HG02798 (cell line): ENCODE data around the gene CENPP.
"Not testable (repeated sequence)": the region's sequence is repeated elsewhere in the genome, so short reads cannot be mapped to it uniquely, and the experiment has no call there.

ENCODE experiments used
- ATAC-seq: cut with Tn5 transposase; IDR thresholded peaks from one replicate; pipeline ENCODE4 v1.9.1; 2021; ENCODE audit warnings: mild to moderate bottlenecking; ENCODE audit not compliant: unreplicated experiment, poor library complexity

The CENPP gene

DNA sequence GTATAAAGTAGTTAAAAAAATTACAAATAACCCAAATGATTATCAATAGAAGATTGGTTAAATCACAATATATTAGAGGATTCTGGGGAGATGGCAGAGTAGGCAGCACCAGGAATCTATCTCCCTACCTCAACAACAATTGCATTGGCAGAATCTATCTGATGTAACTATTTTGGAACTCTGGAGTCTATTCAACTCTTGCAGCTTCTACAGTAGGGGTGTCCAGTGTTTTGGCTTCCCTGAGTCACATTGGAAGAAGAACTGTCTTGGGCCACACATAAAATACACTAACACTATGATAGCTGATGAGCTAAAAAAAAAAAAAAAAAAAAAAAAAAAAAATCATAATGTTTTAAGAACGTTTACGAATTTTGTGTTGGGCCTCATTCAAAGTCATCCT is 239.2 kb downstream of the CENPP start:
- ATAC-seq, result no peak

DNA sequence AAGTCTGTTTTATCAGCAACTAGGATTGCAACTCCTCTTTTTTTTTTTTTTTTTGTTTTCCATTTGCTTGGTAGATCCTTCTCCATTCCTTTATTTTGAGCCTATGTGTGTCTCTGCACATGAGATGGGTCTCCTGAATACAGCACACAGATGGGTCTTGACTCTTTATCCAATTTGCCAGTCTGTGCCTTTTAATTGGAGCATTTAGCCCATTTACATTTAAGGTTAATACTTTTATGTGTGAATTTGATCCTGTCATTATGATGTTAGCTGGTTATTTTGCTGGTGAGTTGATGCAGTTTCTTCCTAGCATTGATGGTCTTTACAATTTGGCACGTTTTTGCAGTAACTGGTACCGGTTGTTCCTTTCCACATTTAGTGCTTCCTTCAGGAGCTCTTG is 246.1 kb downstream of the CENPP start:
- not testable (repeated sequence) for ATAC-seq

DNA sequence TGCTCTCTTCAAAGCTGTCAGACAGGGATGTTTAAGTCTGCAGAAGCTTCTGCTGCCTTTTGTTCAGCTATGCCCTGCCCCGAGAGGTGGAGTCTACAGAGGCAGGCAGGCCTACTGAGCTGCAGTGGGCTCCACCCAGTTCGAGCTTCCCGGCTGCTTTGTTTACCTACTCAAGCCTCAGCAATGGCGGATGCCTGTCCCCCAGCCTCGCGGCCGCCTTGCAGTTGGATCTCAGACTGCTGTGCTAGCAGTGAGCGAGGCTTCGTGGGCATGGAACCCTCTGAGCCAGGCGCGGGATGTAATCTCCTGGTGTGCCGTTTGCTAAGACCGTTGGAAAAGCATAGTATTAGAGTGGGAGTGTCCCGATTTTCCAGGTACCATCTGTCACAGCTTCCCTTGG is 247.9 kb downstream of the CENPP start:
- not testable (repeated sequence) for ATAC-seq

DNA sequence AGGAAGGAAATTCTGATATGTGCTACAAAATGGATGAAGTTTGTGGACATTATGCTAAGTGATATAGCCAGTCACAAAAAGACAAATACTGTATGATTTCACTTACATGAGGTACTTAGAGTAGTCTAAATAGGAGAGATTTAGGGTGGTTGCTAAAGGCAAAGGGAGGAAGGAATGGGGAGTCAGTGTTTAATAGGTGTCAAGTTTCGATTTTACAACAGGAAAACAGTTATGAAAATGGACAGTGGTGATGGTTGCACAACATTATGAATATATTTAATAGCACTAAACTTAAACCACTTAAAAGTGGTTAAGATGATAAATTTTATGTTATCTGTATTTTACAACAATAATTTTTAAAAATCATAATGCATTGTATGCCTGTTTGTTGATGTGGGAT is 250.4 kb downstream of the CENPP start:
- no peak for ATAC-seq

DNA sequence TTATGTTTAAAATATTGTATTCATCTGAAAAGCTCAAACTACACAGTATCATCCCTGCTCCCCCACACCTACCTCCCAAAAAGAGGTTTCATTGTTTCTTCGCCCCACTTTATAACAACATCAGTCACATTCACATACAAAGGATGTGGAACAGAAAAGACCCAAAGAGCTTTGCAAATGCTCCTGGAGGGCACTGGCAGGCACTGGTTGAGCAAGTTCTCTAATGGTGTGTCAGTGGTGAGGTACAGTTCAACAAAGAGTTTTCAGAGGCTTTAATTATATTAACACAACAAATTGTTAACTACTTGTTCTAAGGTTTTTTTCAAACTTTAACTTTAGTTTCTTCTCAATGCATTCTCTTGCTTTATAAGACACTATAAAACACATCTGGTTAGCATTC is 264.2 kb downstream of the CENPP start:
- no peak for ATAC-seq

DNA sequence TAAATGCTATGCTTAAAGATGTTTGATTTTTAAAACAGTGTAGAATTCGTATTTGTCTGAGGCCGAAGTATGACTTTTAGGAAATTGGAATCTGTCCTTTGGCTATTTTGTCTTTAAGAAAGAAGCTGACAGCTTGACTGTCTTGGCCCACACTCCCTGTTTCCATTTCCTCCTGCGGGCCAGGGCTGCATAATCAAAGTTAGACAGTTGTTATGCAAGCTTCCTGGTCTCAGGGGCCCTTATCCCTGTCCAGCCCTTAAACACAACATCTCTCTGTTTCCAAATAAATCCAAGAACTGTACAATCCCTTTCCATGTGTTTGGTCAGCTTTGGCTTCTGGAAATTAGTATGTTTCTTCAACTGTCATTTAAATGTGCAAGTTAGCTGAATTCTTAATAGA is 264.6 kb downstream of the CENPP start:
- no peak for ATAC-seq

DNA sequence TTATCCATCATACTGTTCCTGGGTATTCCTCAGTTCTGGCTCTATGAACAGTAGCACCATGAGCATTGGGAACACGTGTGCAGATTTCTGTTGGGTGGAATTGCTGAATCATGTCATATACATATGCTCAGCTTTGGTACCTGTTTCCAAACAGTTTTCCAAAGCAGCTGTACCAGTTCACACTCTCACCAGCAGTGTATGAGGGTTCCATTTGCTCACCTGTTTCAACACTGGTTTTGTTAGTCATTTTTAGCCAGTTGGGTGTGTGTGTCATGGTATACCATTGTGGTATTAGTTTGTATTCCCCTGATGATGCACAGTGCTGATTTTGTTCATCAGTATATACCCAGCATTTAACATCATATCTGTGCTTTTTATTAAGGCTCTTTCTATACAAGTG is 266.8 kb downstream of the CENPP start:
- ATAC-seq, result no peak

DNA sequence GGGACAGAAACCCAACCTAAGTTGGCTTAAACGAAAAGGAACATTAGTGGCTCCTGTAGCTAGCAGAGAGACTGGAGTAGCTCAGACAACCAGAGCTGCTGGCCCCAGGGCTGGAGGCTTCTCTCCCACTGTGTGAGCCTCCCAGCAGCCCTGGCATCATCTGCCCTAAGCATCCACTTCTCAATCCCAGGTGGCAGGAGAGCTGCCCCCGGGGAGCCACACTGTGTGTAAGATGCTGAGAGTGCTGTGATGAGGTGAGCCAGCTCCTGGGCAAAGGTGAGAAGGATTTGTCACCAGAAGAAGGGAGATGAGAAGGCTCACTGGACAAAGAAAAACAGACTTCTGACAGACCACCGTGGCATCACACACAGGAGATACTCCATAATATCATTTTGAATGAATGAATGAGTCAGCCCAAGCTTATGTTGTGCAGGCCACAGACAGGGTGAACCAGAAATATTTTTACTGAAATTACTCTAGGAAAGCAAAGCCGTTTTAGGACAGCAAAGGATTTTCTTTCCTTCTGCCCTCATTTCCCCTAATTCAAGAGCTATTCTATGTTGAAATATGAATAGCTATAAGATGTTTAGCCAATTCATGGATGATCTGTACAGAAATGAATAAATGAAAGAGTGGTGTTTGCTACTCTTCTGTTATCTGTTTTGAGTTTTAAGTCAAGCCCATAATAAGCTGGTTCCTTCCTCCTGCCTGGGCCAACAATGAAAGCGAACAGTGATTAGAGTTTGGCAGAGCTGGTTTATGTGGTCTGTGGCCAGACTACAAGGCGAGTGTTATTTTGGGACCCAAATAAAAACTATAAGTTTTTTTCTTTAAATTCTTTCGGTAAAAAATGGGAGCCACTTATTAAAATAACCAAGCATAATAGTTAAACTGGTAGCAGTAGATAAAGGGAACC is 267.5 kb downstream of the CENPP start:
- no peak for ATAC-seq

DNA sequence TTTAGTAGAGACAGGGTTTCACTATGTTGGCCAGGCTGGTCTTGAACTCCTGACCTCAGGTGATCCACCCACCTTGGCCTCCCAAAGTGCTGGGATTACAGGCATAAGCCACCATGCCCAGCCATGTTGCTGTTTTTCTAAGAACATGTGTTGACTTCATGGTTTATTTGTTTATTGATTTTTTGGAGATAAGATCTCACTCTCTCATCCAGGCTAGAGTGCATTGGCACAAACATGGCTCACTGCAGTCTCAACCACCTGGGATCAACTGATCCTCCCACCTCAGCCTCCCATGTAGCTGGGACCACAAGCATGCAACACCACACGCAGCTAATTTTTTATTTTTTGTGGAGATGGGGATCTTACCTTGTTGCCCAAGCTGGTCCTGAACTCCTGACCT is 269.3 kb downstream of the CENPP start:
- ATAC-seq, result not testable (repeated sequence)

DNA sequence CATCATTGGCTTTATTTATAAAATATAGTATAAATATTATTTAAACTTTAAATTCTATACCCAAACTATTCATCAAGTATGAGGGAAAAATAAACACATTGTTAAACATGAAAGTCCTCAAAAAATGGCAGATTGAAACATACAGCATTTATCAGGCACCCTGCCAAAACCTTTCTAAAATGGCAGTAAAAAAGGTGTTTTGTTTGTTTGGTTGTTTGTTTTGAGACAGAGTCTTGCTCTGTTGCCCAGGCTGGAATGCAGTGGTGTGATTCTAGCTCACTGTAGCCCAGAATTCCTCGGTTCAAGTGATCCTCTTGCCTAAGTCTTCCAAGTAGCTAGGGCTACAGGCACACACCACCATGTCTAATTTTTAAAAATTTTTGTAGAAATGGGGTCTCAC is 270.2 kb downstream of the CENPP start:
- ATAC-seq, result no peak

DNA sequence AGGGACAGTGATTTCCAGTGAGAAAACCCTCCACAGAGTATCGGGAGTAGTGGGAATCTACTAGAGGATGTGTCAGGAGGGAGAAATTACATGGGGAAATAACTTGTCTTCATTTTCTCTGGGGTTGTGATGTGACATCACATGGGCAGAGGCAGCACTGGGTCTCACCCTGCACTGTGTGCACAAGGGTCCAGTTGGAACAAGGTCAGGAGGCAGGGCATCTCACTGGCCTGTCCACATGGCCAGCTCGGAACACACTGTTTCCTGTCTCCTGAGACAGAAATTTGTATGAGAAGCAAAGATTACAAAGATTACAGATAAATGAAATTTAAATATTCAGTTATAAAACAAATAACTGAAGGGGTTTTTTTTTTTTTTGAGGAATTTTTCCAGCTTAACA is 272.6 kb downstream of the CENPP start:
- ATAC-seq, result no peak

DNA sequence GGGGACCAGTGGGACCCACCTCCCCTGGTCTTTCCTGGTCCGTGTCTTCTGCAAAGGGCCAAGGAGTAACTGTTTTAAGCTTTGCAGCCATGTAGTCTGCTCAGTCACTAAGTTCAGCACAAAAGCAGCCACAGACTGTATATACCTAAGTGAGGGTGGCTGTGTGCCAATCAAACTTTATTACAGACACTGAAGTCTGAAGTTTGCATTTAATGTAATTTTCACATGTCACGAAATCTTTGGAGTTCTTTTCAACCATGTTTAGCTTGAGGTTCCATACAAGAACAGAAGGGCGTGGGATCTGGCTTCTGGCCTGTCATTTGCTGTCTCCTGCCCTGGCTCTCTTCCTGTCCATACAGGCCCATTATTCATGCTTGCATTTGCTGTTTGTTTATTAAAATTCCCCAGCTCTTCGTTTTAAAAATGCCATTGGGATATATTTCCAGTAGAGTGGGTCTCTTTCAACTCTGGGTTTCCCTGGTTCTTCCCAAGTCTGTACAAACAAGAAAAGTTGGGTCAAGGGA is 274.2 kb downstream of the CENPP start:
- ATAC-seq, result no peak

DNA sequence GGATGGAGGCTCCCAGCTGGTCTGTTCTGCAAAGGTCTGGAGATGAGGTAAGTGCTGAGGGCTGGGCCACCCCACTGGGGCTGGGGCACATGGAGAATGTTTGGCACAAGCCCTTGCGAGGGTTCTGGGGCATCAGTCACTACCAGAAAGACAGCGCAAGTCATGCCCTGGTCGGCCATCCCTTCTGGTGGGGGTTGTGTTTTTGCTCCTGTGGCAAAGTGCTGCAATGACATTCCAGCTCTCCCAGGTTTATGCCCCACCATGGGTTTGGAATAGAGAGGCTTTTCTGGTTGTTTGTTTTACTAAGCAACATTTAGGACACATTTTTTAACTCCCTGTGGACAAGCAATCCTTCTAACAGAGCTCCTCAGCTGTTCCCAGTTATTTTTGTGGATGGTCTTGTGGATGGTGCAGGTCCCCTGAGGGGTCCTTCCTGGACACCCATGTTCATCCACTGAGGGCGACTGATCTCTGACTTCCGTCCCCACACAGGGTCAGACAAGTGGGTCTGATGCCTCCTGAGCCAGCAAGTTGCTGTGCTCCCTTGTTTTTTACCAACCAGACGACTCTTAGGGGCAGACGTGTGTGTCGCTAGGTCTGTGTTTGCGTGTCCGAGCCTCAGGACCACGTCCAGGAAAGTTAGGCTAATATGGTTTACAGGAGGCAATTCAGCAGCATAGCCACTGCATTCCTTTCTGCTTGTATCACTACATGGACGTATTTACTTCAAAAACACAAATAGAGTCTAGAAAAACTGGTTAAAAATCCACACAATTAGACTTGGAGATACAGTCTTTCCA is 274.9 kb downstream of the CENPP start:
- no peak for ATAC-seq

DNA sequence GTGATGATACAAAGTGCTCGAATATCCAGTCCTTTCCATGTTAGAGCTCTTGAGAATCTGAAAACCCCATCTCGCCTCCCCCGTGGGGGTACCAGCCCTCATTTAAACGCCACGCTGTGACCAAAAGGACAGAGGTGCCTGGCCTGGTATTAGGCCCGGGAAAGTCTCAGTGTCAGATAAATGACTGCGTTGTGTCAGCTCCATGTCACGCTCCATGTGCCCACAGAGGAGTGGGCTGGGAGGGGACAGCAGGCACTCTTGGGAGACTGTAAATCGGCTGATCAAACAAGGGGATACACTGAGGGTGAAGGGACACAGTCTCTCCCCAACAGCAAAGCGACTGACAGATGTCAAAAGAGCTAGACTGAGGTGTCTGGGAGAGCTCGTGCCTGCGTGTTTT is 275.7 kb downstream of the CENPP start:
- no peak for ATAC-seq

DNA sequence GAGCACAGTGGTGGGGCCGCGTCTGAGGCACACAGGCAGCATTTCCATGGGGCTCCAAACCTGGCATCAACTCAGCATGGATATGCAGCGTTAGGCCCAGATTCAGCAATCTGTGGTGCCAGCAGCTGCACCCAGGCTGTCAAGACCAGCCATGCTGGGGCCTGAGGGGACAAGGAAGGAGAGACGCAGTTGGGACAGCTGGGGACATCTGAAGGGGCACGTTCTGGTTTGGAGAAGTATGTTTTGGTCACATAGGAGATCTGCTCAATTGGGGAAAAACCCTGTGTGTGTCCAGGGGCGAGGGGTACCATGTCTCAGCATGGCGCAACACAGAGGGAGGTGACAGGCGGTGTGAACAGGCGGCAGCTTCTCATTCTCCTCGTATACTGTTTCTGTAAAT is 276.7 kb downstream of the CENPP start:
- no peak for ATAC-seq

DNA sequence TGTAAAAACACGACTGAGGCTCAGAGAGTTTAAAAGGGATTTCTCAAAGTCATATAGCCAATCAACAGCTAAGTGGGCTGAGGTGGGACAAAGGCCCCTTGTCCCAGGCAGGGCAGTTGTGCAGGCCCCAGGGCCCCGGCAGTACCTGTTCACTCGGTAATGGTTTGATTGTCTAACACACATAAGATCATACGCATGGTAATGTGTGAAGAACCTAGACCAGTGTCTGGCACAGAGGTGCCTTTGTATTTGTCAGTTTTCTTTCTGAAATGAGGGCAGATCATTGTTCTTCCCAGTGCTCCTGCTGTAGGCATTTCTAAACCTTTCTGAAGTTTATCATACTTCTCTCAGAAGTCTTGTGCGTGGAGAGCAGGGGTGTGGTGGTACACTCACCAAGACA is 277.3 kb downstream of the CENPP start:
- no peak for ATAC-seq

DNA sequence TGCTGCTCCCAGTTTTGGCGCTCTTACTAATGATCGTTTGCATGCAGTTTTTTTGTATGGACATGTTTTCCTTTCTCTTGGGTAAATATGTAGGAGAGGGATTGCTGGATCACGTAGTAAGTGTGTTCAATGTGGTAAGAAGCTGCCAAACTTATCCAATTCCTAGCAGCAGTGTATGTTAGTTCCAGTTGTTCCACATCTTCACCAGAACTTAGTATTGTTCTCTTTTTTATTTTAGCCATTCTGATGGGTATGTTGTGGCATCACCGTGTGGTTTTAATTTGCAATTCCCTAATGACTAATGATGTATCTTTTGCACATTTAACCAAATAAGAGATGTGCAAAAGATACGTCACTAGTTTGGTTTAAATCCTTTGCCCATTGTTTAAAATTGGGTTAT is 278.2 kb downstream of the CENPP start:
- ATAC-seq, result no peak

DNA sequence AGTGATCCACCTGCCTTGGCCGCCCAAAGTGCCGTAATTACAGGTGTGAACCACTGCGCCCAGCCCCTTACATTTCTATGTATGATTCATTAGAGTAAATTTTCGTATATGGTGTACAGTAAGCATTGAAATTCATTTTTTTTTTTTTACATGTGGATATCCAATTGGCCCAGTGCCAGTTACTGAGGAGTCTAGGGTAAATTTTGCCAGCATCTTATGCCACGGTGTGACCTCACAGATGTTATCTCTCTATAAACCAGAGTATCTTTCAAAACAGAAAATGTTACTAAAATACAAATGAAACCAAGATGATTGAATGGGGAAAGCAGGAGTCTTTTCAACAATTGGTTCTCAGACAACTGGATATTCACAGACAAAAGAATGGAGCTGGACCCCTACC is 279.5 kb downstream of the CENPP start:
- no peak for ATAC-seq

DNA sequence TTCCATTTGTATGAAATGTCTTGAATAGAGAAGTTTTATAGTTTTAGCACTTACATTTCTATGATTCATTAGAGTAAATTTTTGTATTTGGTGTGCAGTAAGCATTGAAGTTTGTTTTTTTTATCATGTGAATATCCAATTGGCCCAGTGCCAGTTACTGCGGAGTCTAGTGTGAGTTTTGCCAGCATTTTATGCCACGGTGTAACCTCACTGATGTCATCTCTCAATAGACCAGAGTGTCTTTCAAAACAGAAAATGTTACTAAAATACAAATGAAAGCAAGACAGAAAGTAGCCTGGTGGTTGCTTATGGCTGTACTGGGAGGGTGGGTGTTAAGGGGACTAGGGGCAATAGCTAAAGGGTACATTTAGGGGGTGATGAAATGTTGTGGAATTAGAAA is 281.3 kb downstream of the CENPP start:
- peak; percentile 60 for ATAC-seq

DNA sequence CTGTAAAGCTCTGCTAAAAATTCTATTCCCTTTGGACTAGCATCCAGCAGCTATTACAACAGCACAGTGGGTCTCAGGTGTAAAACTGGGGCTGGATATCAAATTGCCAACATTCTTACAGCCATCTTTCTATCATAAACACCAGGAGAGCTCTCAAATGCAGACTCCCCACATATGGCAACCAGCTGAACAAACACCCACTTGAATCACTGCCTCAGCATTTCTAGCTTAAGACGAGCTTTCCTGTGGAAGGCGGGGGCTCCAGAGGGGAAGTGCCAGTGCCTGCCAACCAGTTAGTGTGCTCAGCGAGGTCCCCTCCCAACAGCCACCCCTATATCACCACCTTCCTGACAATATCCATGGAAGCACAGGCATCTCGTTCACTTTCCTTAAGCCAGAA is 282.0 kb downstream of the CENPP start:
- no peak for ATAC-seq

DNA sequence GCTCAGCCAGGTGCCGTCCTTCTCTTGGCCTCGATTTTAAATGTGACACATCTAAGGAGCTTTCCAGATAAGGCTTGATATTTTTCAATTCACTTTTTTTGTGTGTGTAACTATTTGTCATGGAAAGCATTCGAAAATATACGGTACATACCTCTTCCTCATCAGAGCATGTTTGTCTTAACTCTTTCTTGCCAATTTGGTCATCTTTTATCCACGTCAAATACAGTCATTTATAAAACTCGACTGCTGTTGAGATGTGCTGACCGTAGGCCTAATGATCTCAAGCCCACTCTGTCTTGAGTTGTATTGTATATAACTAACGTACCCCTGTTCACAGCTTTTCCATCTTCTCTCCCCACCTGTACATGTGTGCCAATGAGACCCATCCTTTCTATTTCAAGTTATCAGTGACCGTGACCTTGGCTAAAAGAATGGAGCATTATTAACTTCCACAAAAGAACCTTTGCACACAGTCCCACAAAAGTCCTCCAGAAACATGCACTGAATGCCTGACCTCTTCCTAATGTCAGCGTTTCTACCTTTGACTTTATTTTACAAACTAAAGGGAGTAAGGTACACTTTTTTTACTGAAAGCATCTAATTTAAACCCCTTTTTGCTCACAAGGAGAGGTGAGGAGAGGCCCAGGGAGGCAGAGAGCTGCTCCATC is 282.6 kb downstream of the CENPP start:
- no peak for ATAC-seq
